Ascending aorta (tissue), 2 donors: Measurements from ENCODE around the gene SERPINA12. TPM values are rescaled to one million over a fixed set of nuclear protein-coding genes. Genes with fewer than 3 reads are reported as not detected.

ENCODE experiments used
- DNase-seq, 2 donors: peaks; one replicate each; pipeline ENCODE4 v3.0.0-alpha.2; 2019; ENCODE audit warnings: low spot score in 2 of 2
- H3K27ac ChIP-seq, 2 donors: fragments of 200-600 bp; sonication (generic); one replicate each; pipeline ENCODE4 v1.5.1; 2016 to 2017; ENCODE audit warnings: mild to moderate bottlenecking in 1 of 2
- H3K27me3 ChIP-seq: fragments of 200-600 bp; sonication (generic); one replicate; pipeline ENCODE4 v1.5.1; 2017
- H3K36me3 ChIP-seq, 2 donors: fragments of 200-600 bp; sonication (generic); one replicate each; pipeline ENCODE4 v1.5.1; 2016
- H3K4me1 ChIP-seq, 2 donors: fragments of 200-600 bp; sonication (generic); one replicate each; pipeline ENCODE4 v1.5.1; 2016 to 2017; ENCODE audit warnings: mild to moderate bottlenecking in 1 of 2
- H3K4me3 ChIP-seq, 2 donors: fragments of 200-600 bp; sonication (generic); one replicate each; pipeline ENCODE4 v1.5.1; 2016 to 2017; ENCODE audit warnings: mild to moderate bottlenecking in 1 of 2
- H3K9me3 ChIP-seq, 2 donors: fragments of 200-600 bp; sonication (generic); one replicate each; pipeline ENCODE4 v1.5.1; 2016
- intact Hi-C: fragments of 100-400 bp; cut with DNase I; formaldehyde crosslinking; loops from one replicate; pipeline ENCODE4 v1.15.1; 2023
- total RNA-seq: library from RNA; depleted of rRNA; stranded (reverse); fragments of >200 nt; gene quantifications from one replicate; pipeline ENCODE4 v1.1.0, GENCODE V29; 2016
- TF ChIP-seq, protein P1 (sequence below), 3 experiments: fragments of 200-600 bp in 2 of 3; fragments of 450-650 bp in 1 of 3; sonication (generic) in 2 of 3; IDR thresholded peaks; one replicate each; pipeline ENCODE4 v1.5.1; 2016 to 2019; ENCODE audit warnings: antibody characterized with exemption in 3 of 3, mild to moderate bottlenecking in 1 of 3, moderate library complexity in 1 of 3

Gene SERPINA12
- total RNA-seq, 1 donor from 2014 or later = not detected

DNA sequence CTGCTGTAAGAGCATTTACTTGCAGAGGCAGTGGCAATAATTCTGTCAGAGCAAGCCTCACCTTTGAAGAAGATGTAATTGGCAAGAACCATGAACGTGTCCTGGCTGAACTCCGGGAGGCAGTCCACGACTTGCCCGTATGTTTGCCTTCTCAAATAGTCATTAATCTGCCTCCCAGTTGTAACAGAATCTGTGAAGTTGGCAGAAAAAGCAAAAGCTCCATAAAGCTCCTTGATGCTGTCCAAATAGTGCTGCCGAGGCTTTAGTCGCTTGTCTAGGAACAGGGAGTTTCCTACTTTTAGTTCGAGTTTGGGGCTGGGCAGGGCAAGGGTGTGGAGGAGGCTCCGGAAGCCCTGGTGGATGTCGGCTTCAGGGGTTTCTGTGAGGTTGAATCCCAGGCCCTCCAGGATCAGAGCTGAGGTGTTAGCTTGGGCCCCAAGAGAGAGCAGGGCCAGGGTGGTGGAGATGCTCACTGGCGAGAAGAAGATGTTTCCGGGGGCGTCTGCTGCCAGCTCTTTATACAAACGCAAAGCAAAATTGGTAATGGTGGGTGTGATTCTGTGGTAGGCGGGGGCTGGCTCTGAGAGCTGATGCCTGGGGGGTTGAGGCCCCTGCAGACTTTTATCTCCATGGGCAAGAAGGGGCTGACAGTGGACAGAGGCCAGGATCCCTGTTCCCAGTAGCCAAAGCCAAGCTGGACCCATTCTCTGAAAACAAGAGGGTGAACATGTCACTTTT, 61.0 kb downstream of the SERPINA12 start:
- intact Hi-C loops = no loop called here
- no peak for DNase-seq

DNA sequence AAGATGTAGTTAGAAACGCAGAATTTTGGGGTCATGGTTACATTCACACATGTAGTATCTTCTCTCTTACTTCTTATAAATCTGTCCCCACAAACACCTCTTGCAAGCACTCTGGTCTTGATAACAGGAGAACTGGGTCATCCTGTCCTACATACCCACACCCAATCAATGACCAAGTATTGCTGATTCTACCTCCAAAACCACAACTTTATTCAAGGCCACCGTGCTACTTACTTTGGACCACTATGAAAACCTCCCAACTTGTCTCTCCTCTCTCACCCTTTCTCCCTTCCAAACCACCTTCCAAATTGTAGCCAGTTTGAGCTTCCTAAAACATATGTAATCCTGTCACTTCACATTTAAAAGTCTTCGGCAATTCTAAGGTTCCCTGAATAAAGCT, 62.1 kb downstream of the SERPINA12 start:
- intact Hi-C loops = no loop called here
- Histone ChIP-seq H3K27me3 (no peaks in the 10 kb centered on the region), H3K27ac (no peak overlapping the region), H3K4me1 (no peaks in the 10 kb centered on the region), H3K4me3 (no peak overlapping the region), H3K36me3 (no peaks in the 10 kb centered on the region), H3K9me3 (no peaks in the 10 kb centered on the region)
- TF ChIP-seq, protein P1, sequence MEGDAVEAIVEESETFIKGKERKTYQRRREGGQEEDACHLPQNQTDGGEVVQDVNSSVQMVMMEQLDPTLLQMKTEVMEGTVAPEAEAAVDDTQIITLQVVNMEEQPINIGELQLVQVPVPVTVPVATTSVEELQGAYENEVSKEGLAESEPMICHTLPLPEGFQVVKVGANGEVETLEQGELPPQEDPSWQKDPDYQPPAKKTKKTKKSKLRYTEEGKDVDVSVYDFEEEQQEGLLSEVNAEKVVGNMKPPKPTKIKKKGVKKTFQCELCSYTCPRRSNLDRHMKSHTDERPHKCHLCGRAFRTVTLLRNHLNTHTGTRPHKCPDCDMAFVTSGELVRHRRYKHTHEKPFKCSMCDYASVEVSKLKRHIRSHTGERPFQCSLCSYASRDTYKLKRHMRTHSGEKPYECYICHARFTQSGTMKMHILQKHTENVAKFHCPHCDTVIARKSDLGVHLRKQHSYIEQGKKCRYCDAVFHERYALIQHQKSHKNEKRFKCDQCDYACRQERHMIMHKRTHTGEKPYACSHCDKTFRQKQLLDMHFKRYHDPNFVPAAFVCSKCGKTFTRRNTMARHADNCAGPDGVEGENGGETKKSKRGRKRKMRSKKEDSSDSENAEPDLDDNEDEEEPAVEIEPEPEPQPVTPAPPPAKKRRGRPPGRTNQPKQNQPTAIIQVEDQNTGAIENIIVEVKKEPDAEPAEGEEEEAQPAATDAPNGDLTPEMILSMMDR (IDR thresholded peaks at IDR 0.05) = no peak
- no peak for DNase-seq

More for the DNA sequence above, 61.0 kb downstream of the SERPINA12 start:
- Histone ChIP-seq H3K27me3 (no peaks in the 10 kb centered on the region), H3K36me3 (no peaks in the 10 kb centered on the region), H3K27ac (no peak overlapping the region), H3K4me3 (no peak overlapping the region), H3K9me3 (no peaks in the 10 kb centered on the region), H3K4me1 (no peaks in the 10 kb centered on the region)
- TF ChIP-seq, protein P1 (IDR thresholded peaks at IDR 0.05) = no peak

DNA sequence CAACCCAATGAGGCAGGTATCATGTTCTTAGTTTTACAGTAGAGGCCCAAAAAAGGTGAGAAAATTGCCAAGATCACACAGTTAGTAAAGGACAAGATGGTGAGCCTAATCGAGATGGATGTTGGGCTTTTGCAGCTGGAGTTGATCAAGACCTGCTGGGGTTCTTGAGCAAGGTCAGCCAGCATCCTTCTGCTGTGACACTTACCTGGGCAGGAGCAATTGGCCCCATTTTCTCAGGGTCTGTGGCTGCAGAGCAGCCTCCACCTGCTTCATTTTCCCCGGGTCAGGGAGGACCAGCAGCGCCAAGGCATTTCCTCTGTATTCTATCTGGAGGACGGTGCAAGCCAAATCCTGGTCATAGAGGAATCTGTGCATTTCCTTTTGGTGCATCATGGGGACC, 63.1 kb downstream of the SERPINA12 start:
- intact Hi-C loops = no loop called here

DNA sequence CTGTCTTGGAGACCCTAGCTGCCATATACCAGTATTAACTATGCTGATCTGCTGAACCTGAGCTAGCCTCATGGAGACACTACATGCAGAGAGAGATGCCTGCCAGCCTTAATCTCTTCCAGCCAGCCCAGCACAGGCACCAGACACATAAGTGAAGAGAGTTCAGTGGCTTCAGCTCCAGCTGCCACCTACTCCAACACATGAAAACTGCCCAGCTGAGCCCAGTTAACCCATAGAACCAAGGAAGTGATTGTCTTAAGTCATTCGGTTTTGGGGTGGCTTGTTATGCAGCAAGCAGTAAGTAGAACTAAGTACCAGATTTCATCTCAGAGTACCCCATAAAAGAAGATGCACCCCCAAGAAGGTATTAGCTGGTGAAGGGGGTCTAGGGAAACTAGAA, 64.3 kb downstream of the SERPINA12 start:
- intact Hi-C loops = no loop called here
- TF ChIP-seq, protein P1 (IDR thresholded peaks at IDR 0.05) = no peak
- H3K4me3 ChIP-seq = no peak overlapping the region

More for the DNA sequence above, 63.1 kb downstream of the SERPINA12 start:
- no peaks in the 10 kb centered on the region for H3K27me3 ChIP-seq
- DNase-seq = no peak
- H3K4me1 ChIP-seq = no peaks in the 10 kb centered on the region
- H3K27ac ChIP-seq = no peak overlapping the region
- no peaks in the 10 kb centered on the region for H3K36me3 ChIP-seq
- TF ChIP-seq, protein P1 (IDR thresholded peaks at IDR 0.05) = no peak
- H3K4me3 ChIP-seq = no peak overlapping the region
- no peaks in the 10 kb centered on the region for H3K9me3 ChIP-seq

DNA sequence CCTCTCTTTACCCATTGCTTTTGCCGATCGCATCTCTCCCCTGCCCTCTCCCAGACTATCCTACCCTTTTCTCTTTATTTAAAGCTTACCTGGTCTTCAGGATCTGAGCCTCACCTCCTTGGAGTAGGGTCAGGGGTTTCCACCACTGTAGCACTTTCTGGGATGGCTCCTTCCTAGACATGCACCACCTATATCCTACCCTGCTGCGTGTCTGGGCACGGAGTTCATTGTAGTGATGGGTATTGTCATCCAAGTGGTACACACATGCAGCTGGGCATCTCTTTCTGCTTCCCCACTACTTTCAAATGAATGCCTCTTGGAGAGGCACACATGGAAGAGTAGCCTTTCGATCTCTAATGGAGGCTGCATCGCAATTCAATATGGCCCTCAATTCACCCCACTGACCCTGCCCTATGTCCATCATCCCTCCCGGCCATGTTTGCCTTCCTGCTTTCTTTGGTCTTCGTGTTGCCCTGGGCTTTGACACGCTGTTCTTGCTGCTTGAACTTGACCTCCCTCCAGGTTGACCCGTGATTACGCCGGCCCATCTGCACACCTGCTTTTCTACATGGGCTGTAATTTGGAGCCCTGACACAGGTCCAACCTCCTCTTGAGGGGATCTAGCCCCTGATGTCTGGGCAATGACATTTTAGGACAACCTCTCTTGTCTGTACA, 67.6 kb downstream of the SERPINA12 start:
- Histone ChIP-seq H3K4me3 (no peak overlapping the region), H3K9me3 (no peaks in the 10 kb centered on the region), H3K4me1 (no peaks in the 10 kb centered on the region), H3K27ac (no peak overlapping the region), H3K36me3 (no peaks in the 10 kb centered on the region), H3K27me3 (no peaks in the 10 kb centered on the region)
- TF ChIP-seq, protein P1 (IDR thresholded peaks at IDR 0.05) = no peak
- DNase-seq = no peak
- intact Hi-C loops = no loop called here

More for the DNA sequence above, 64.3 kb downstream of the SERPINA12 start:
- DNase-seq = no peak
- H3K36me3 ChIP-seq = no peaks in the 10 kb centered on the region
- no peaks in the 10 kb centered on the region for H3K9me3 ChIP-seq
- no peaks in the 10 kb centered on the region for H3K4me1 ChIP-seq
- no peaks in the 10 kb centered on the region for H3K27me3 ChIP-seq
- no peak overlapping the region for H3K27ac ChIP-seq
